ENCODE data around the gene CRTAC1. TPM values are rescaled to one million over a fixed set of nuclear protein-coding genes. Genes with fewer than 3 reads are reported as not detected.
A peak's percentile ranks its signal among the peaks of the same experiment; 100 is the strongest.

Gene CRTAC1
- total RNA-seq, 1 donor from 2014 or later = 0.06 TPM

- H3K4me3 ChIP-seq (ENCODE audit: low read depth, low read length) = no peak overlapping the region
- no peak for DNase-seq (ENCODE audit: low read depth)
- no peak for TF ChIP-seq CTCF (conservative IDR thresholded peaks at IDR 0.05; ENCODE audit: low read depth, low read length)
Observed at GRCh38 chr10:97892506-97892905, 137.9 kb downstream of the CRTAC1 start.

- no peak for TF ChIP-seq CTCF (conservative IDR thresholded peaks at IDR 0.05; ENCODE audit: low read depth, low read length)
- DNase-seq (ENCODE audit: low read depth) = no peak
- no peak overlapping the region for H3K4me3 ChIP-seq (ENCODE audit: low read depth, low read length)
Observed at GRCh38 chr10:97891497-97892167, 138.8 kb downstream of the CRTAC1 start.

GRCh38 chr10:97889461-97890265 lies 140.8 kb downstream of the CRTAC1 start:
- TF ChIP-seq CTCF (conservative IDR thresholded peaks at IDR 0.05; ENCODE audit: low read depth, low read length) = no peak
- peak overlapping the region; percentile 17 for H3K4me3 ChIP-seq (ENCODE audit: low read depth, low read length)
- DNase-seq (ENCODE audit: low read depth) = peak; percentile 78

- H3K4me3 ChIP-seq (ENCODE audit: low read depth, low read length) = peak overlapping the region; percentile 17
- TF ChIP-seq CTCF (conservative IDR thresholded peaks at IDR 0.05; ENCODE audit: low read depth, low read length) = peak; percentile 30
- peak; percentile 44 for DNase-seq (ENCODE audit: low read depth)
Observed at GRCh38 chr10:97888641-97889262, 141.7 kb downstream of the CRTAC1 start.

- no peak overlapping the region for H3K4me3 ChIP-seq (ENCODE audit: low read depth, low read length)
- DNase-seq (ENCODE audit: low read depth) = no peak
- TF ChIP-seq CTCF (conservative IDR thresholded peaks at IDR 0.05; ENCODE audit: low read depth, low read length) = no peak
Observed at GRCh38 chr10:97888134-97888533, 142.3 kb downstream of the CRTAC1 start.

- TF ChIP-seq CTCF (conservative IDR thresholded peaks at IDR 0.05; ENCODE audit: low read depth, low read length) = no peak
- DNase-seq (ENCODE audit: low read depth) = no peak
- no peak overlapping the region for H3K4me3 ChIP-seq (ENCODE audit: low read depth, low read length)
Observed at GRCh38 chr10:97887399-97887798, 143.0 kb downstream of the CRTAC1 start.
